ENCODE measurements around the gene ABCF2. TPM values are rescaled to one million over a fixed set of nuclear protein-coding genes. Genes with fewer than 3 reads are reported as not detected.

Gene ABCF2
- total RNA-seq, 2 experiments from 2014 or later = 31.8 to 44.9 TPM

DNA sequence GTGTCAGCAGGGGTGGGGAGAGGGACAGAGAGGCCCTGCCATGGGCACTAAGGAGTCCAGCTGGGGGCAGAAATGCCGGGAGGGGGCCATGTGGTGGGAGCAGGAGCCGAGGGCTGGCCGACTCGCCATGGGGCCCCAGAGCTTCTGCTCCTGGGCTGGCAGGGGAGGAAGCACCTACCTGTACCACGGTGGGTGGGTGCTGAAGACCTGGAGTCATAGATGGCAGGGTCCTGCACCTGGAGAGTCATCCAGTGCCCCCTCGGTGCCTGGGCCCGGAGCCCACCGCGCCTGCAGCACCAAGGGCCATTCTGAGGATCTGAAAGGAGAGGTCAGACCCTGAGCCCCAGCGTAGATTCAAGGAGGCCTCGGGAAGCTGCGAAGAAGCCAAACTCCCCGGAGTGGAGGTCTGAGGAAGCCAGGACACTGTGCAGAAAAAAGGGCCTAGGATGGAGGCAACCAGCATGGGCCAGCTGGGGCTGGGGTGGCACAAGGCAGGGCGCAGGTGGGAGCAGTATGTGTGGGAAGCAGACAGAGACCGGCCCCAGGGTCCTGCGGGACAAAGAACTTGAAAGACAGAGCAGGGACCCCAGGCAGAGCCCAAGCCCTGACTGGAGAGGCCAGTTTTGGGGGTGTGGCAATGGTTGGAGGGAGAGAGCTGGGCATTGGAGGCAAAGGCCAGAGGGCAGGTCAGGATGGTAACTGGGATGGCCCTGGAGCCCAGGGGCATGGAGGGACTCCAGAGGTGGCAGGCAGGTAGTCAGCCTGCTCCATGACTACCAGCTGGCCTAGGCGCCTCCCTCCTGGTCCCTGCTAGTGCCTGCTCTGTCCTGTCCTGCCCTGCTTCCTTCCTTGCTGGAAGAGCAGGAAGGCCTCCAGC, 48.2 kb upstream of the ABCF2 start:
- H3K4me3 ChIP-seq (ENCODE audit: low read depth, low read length, poor library complexity, severe bottlenecking) = no peak overlapping the region
- H2AFZ ChIP-seq (ENCODE audit: low read length) = no peak overlapping the region
- H3K4me2 ChIP-seq (ENCODE audit: low read length) = no peak overlapping the region
- TF ChIP-seq, protein P1, sequence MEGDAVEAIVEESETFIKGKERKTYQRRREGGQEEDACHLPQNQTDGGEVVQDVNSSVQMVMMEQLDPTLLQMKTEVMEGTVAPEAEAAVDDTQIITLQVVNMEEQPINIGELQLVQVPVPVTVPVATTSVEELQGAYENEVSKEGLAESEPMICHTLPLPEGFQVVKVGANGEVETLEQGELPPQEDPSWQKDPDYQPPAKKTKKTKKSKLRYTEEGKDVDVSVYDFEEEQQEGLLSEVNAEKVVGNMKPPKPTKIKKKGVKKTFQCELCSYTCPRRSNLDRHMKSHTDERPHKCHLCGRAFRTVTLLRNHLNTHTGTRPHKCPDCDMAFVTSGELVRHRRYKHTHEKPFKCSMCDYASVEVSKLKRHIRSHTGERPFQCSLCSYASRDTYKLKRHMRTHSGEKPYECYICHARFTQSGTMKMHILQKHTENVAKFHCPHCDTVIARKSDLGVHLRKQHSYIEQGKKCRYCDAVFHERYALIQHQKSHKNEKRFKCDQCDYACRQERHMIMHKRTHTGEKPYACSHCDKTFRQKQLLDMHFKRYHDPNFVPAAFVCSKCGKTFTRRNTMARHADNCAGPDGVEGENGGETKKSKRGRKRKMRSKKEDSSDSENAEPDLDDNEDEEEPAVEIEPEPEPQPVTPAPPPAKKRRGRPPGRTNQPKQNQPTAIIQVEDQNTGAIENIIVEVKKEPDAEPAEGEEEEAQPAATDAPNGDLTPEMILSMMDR (conservative IDR thresholded peaks at IDR 0.05; ENCODE audit: low read length) = no peak
- TF ChIP-seq EZH2phosphoT487 (IDR thresholded peaks at IDR 0.05; ENCODE audit: borderline replicate concordance, low read depth, low read length) = no peak
- H3K4me1 ChIP-seq (ENCODE audit: insufficient read depth, low read length, poor library complexity, severe bottlenecking) = peaks cover 12% of the 10 kb centered on the region
- BruUV-seq (replicated peaks) = no TSS peak
- ChIA-PET POLR2A (interaction anchor here (0.6 to 0.9 kb wide), 2 partner anchors 11 to 170 kb away, joined by 5 read pairs; no protein-coding TSS in a partner anchor), CTCF (ENCODE audit: unreplicated experiment) (no interaction called here)
- no peak overlapping the region for H3K27ac ChIP-seq (ENCODE audit: low read depth, low read length, poor library complexity, severe bottlenecking)
- intact Hi-C loops (cut with micrococcal nuclease; ENCODE audit: unreplicated experiment) = no loop called here
- no peaks in the 10 kb centered on the region for H3K9me2 ChIP-seq (ENCODE audit: insufficient read depth, low read length)
- no peaks in the 10 kb centered on the region for H3K36me3 ChIP-seq (ENCODE audit: insufficient read depth, low read length)
- no peak for DNase-seq (ENCODE audit: low spot score)
- no peaks in the 10 kb centered on the region for H3K9me3 ChIP-seq (ENCODE audit: low read length)
- H3K79me2 ChIP-seq (ENCODE audit: insufficient read depth, low read depth, low read length) = no peaks in the 10 kb centered on the region
- no peaks in the 10 kb centered on the region for H4K20me1 ChIP-seq (ENCODE audit: insufficient read depth, low read length)

DNA sequence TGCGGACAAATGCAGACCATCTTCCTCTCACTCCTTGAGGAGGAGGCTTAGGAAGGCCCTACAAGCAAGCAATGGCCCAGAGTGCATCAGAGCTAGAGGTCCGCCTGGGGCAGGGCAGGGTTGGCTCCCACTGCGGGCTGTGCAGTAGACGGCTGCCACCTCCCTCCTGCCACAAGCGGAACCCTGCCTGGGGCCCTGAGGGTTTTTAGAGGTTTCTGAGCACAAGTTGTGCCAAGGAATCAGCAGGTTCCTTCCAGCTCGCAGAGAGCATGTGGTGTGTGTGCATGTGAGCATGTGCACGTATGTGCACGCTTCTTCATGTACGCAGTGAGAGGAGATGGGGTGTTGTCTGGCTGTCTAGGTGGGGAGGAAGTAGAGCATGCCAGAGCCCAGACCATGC, 47.4 kb upstream of the ABCF2 start:
- intact Hi-C loops (cut with micrococcal nuclease; ENCODE audit: unreplicated experiment) = no loop called here
- POLR2A ChIA-PET = no interaction called here
- Histone ChIP-seq H3K36me3 (ENCODE audit: insufficient read depth, low read length) (no peaks in the 10 kb centered on the region), H3K4me3 (ENCODE audit: low read depth, low read length, poor library complexity, severe bottlenecking) (no peak overlapping the region), H3K9me2 (ENCODE audit: insufficient read depth, low read length) (no peaks in the 10 kb centered on the region), H3K4me2 (ENCODE audit: low read length) (no peak overlapping the region), H2AFZ (ENCODE audit: low read length) (no peak overlapping the region), H4K20me1 (ENCODE audit: insufficient read depth, low read length) (no peaks in the 10 kb centered on the region), H3K27ac (ENCODE audit: low read depth, low read length, poor library complexity, severe bottlenecking) (no peak overlapping the region), H3K79me2 (ENCODE audit: insufficient read depth, low read depth, low read length) (no peaks in the 10 kb centered on the region), H3K9me3 (ENCODE audit: low read length) (no peaks in the 10 kb centered on the region), H3K4me1 (ENCODE audit: insufficient read depth, low read length, poor library complexity, severe bottlenecking) (peaks cover 12% of the 10 kb centered on the region)
- no peak for DNase-seq (ENCODE audit: low spot score)
- no TSS peak for BruUV-seq (replicated peaks)
- TF ChIP-seq, protein P1 (conservative IDR thresholded peaks at IDR 0.05; ENCODE audit: low read length) = no peak
- no peak for TF ChIP-seq EZH2phosphoT487 (IDR thresholded peaks at IDR 0.05; ENCODE audit: borderline replicate concordance, low read depth, low read length)
- CTCF ChIA-PET (ENCODE audit: unreplicated experiment) = no interaction called here

Data from OCI-LY7 (cell line).